Measurements from ENCODE around the gene AURKAIP1.

GRCh38 chr1:1373051-1373814 is 1.8 kb downstream of the AURKAIP1 start:
- no peak for TF ChIP-seq CTCF (IDR thresholded peaks at IDR 0.05)
- no peak for TF ChIP-seq POLR2A (IDR thresholded peaks at IDR 0.05)

Data from esophagus squamous epithelium (tissue), 4 donors.